Upper lobe of left lung (tissue), 6 donors: ENCODE measurements around the gene CLCN6. TPM values are rescaled to one million over a fixed set of nuclear protein-coding genes. Genes with fewer than 3 reads are reported as not detected.
A peak's percentile ranks its signal among the peaks of the same experiment; 100 is the strongest.

ENCODE experiments used
- ATAC-seq, 2 donors: fragments of 200-7000 bp; cut with Tn5 transposase; one replicate each; pipeline ENCODE4 v1.9.1; 2022; ENCODE audit warnings: mild to moderate bottlenecking in 2 of 2, moderate library complexity in 2 of 2; ENCODE audit not compliant: low FRiP score in 2 of 2
- DNase-seq, 2 donors: peaks; one replicate each; pipeline ENCODE4 v3.0.0-alpha.2; 2019 to 2020
- H3K27ac ChIP-seq, 4 donors: fragments of 200-600 bp; sonication (generic); one replicate each; pipeline ENCODE4 v1.5.1; 2016 to 2019
- H3K27me3 ChIP-seq, 4 donors: fragments of 200-600 bp; sonication (generic); one replicate each; pipeline ENCODE4 v1.5.1; 2017 to 2019
- H3K36me3 ChIP-seq, 4 donors: fragments of 200-600 bp; sonication (generic); one replicate each; pipeline ENCODE4 v1.5.1; 2016 to 2019
- H3K4me1 ChIP-seq, 4 donors: fragments of 200-600 bp; sonication (generic); one replicate each; pipeline ENCODE4 v1.5.1; 2018 to 2019
- H3K4me3 ChIP-seq, 4 donors: fragments of 200-600 bp; sonication (generic); one replicate each; pipeline ENCODE4 v1.5.1; 2017 to 2019; ENCODE audit warnings: mild to moderate bottlenecking in 2 of 4, moderate library complexity in 1 of 4
- H3K9me3 ChIP-seq, 4 donors: fragments of 200-600 bp; sonication (generic); one replicate each; pipeline ENCODE4 v1.5.1; 2018 to 2019
- CTCF ChIP-seq, 6 experiments: fragments of 450-650 bp in 4 of 6; fragments of 200-600 bp in 2 of 6; sonication (generic) in 2 of 6; IDR thresholded peaks; one replicate each; pipeline ENCODE4 v1.5.1; 2016 to 2019; ENCODE audit warnings: antibody characterized with exemption in 6 of 6
- EP300 ChIP-seq, 4 donors: sonication (generic); formaldehyde crosslinking; IDR thresholded peaks; one replicate each; pipeline ENCODE4 v1.5.1; 2017; ENCODE audit warnings: antibody characterized with exemption in 4 of 4, control low read depth in 2 of 4
- POLR2A ChIP-seq, 4 donors: fragments of 450-650 bp; IDR thresholded peaks; one replicate each; pipeline ENCODE4 v1.5.1; 2016 to 2017; ENCODE audit warnings: antibody characterized with exemption in 4 of 4, mild to moderate bottlenecking in 2 of 4
- POLR2AphosphoS5 ChIP-seq, 2 donors: sonication (generic); formaldehyde crosslinking; IDR thresholded peaks; one replicate each; pipeline ENCODE4 v1.5.1; 2017; ENCODE audit warnings: antibody characterized with exemption in 2 of 2
- WGBS, 2 donors: methylation state at CpG; one replicate each; pipeline ENCODE4 v1.1.5; 2017 to 2018; 5-methylcytosine and 5-hydroxymethylcytosine counted together
- total RNA-seq, 6 donors: library from RNA; depleted of rRNA in 4 of 6; stranded (reverse); fragments of >200 nt in 4 of 6; gene quantifications; one replicate each; pipeline versions ENCODE4 v1.1.0 to v1.2.1, GENCODE V29; 2016 to 2021
- donor health status: DM: no; HTN: no; CAD: no; lungs with moderate emphysema.
- donor health status: DM: no; HTN: yes; CAD: no; lungs with severe emphysema.

Gene CLCN6
- total RNA-seq, 6 donors from 2014 or later: 21.6 to 96.4 (median 33.0) TPM

GRCh38 chr1:11878081-11878890 is 72.3 kb downstream of the CLCN6 start:
- no peak for ATAC-seq
- Histone ChIP-seq H3K27me3 (no peaks in the 10 kb centered on the region), H3K27ac (no peak overlapping the region), H3K4me1 (peaks cover 12 to 26% (median 16%) of the 10 kb centered on the region in 4 donors), H3K4me3 (no peak overlapping the region), H3K36me3 (no peaks in the 10 kb centered on the region), H3K9me3 (no peaks in the 10 kb centered on the region)
- 92 to 93% methylated on average over 3 to 30 of the region's 31 CpGs for whole genome bisulfite sequencing, 2 donors
- TF ChIP-seq EP300 (IDR thresholded peaks at IDR 0.05) (no peak), CTCF (IDR thresholded peaks at IDR 0.05) (no peak), POLR2A (IDR thresholded peaks at IDR 0.05) (no peak), POLR2AphosphoS5 (IDR thresholded peaks at IDR 0.05) (no peak)
- peak in 1 of 2 donors; percentile 77 for DNase-seq

- TF ChIP-seq POLR2A (IDR thresholded peaks at IDR 0.05): no peak
- TF ChIP-seq CTCF (IDR thresholded peaks at IDR 0.05): no peak
- no peak for TF ChIP-seq POLR2AphosphoS5 (IDR thresholded peaks at IDR 0.05)
- TF ChIP-seq EP300 (IDR thresholded peaks at IDR 0.05): no peak
- Histone ChIP-seq H3K9me3 (no peaks in the 10 kb centered on the region), H3K27me3 (no peaks in the 10 kb centered on the region), H3K4me1 (peaks cover 12 to 26% (median 16%) of the 10 kb centered on the region in 4 donors), H3K36me3 (no peaks in the 10 kb centered on the region), H3K27ac (no peak overlapping the region), H3K4me3 (no peak overlapping the region)
- ATAC-seq (no peak), DNase-seq (no peak)
- 86 to 100% methylated on average over 2 to 6 of the region's 6 CpGs for WGBS, 2 donors
Measured at GRCh38 chr1:11878891-11879190, 72.8 kb downstream of the CLCN6 start.

GRCh38 chr1:11879311-11880180 is 73.6 kb downstream of the CLCN6 start:
- DNase-seq (peak in 1 of 2 donors; percentile 65), ATAC-seq (no peak)
- 87 to 91% methylated on average over 10 to 26 of the region's 28 CpGs for WGBS, 2 donors
- no peaks in the 10 kb centered on the region for H3K27me3 ChIP-seq
- H3K27ac ChIP-seq: peak overlapping the region in 1 of 4 donors; percentile 36
- no peaks in the 10 kb centered on the region for H3K36me3 ChIP-seq
- H3K9me3 ChIP-seq: no peaks in the 10 kb centered on the region
- H3K4me1 ChIP-seq: peaks cover 12 to 26% (median 16%) of the 10 kb centered on the region in 4 donors
- TF ChIP-seq POLR2AphosphoS5 (IDR thresholded peaks at IDR 0.05) (no peak), POLR2A (IDR thresholded peaks at IDR 0.05) (no peak), EP300 (IDR thresholded peaks at IDR 0.05) (no peak), CTCF (IDR thresholded peaks at IDR 0.05) (no peak)
- no peak overlapping the region for H3K4me3 ChIP-seq

GRCh38 chr1:11880181-11880575 is 74.2 kb downstream of the CLCN6 start:
- DNase-seq: peak in 1 of 2 donors; percentile 60
- no peak overlapping the region for H3K4me3 ChIP-seq
- H3K4me1 ChIP-seq: peaks cover 12 to 26% (median 16%) of the 10 kb centered on the region in 4 donors
- no peaks in the 10 kb centered on the region for H3K36me3 ChIP-seq
- 69 to 100% methylated on average over 2 to 11 of the region's 12 CpGs for WGBS, 2 donors
- no peaks in the 10 kb centered on the region for H3K9me3 ChIP-seq
- ATAC-seq: no peak
- no peaks in the 10 kb centered on the region for H3K27me3 ChIP-seq
- no peak for TF ChIP-seq EP300 (IDR thresholded peaks at IDR 0.05)
- TF ChIP-seq POLR2A (IDR thresholded peaks at IDR 0.05): no peak
- no peak for TF ChIP-seq POLR2AphosphoS5 (IDR thresholded peaks at IDR 0.05)
- peak overlapping the region in 1 of 4 donors; percentile 36 for H3K27ac ChIP-seq
